SK-N-SH (cell line): ENCODE results near the gene DCST1. TPM values are rescaled to one million over a fixed set of nuclear protein-coding genes. Genes with fewer than 3 reads are reported as not detected.

ENCODE experiments used
- CHD2 ChIP-seq: fragments of 150-350 bp; IDR thresholded peaks from 2 replicates; pipeline ENCODE4 v1.6.1; 2018; ENCODE audit warnings: low read length; ENCODE audit not compliant: partially characterized antibody
- ELF1 ChIP-seq: IDR thresholded peaks from 2 replicates; pipeline ENCODE4 v1.4.0; 2012
- EP300 ChIP-seq, 2 experiments: IDR thresholded peaks; 2 replicates each; pipeline versions ENCODE4 v1.4.0 to v1.6.1; 2012; ENCODE audit warnings: borderline replicate concordance in 1 of 2, low read depth in 1 of 2, low read length in 1 of 2
- EZH2phosphoT487 ChIP-seq: fragments of 200-600 bp; sonication (generic); IDR thresholded peaks from 2 replicates; pipeline ENCODE4 v1.6.1; 2017; ENCODE audit warnings: low read depth, mixed run types, mild to moderate bottlenecking, antibody characterized with exemption, moderate library complexity, borderline replicate concordance
- FOSL2 ChIP-seq: IDR thresholded peaks from 2 replicates; pipeline ENCODE4 v1.4.0; 2012; ENCODE audit warnings: low read depth, mild to moderate bottlenecking, moderate library complexity, borderline replicate concordance
- FOXJ3 ChIP-seq: sonication (generic); formaldehyde crosslinking; IDR thresholded peaks from 2 replicates; pipeline ENCODE4 v1.5.1; 2020; ENCODE audit warnings: mild to moderate bottlenecking, missing genetic modification reagents
- MEF2A ChIP-seq: IDR thresholded peaks from 2 replicates; pipeline ENCODE4 v1.4.0; 2012; ENCODE audit warnings: low read depth, borderline replicate concordance
- MXI1 ChIP-seq: IDR thresholded peaks from 2 replicates; pipeline ENCODE4 v1.6.1; 2012; ENCODE audit warnings: mild to moderate bottlenecking, low read depth, low read length, improper control_type of control experiment
- NFIC ChIP-seq: IDR thresholded peaks from 2 replicates; pipeline ENCODE4 v1.4.0; 2012; ENCODE audit warnings: borderline replicate concordance
- PBX3 ChIP-seq: IDR thresholded peaks from 2 replicates; pipeline ENCODE4; 2012
- RAD21 ChIP-seq: IDR thresholded peaks from 2 replicates; pipeline ENCODE4 v1.6.1; 2012; ENCODE audit warnings: mild to moderate bottlenecking, low read length
- RCOR1 ChIP-seq: fragments of 150-350 bp; IDR thresholded peaks from 2 replicates; pipeline ENCODE4 v1.6.1; 2017; ENCODE audit warnings: antibody characterized with exemption, low read length
- REST ChIP-seq: IDR thresholded peaks from 2 replicates; pipeline ENCODE4 v1.6.1; 2012; ENCODE audit warnings: mild to moderate bottlenecking, low read depth, low read length, moderate library complexity
- RFX5 ChIP-seq: IDR thresholded peaks from 2 replicates; pipeline ENCODE4 v1.6.1; 2012; ENCODE audit warnings: mild to moderate bottlenecking, improper control_type of control experiment, low read length
- RXRA ChIP-seq: IDR thresholded peaks from 2 replicates; pipeline ENCODE4 v1.4.0; 2012; ENCODE audit warnings: low read depth, mild to moderate bottlenecking, borderline replicate concordance
- TAF1 ChIP-seq: IDR thresholded peaks from 2 replicates; pipeline ENCODE4 v1.6.1; 2012; ENCODE audit warnings: low read depth, mild to moderate bottlenecking, low read length, moderate library complexity, borderline replicate concordance
- TCF12 ChIP-seq: IDR thresholded peaks from 2 replicates; pipeline ENCODE4 v1.4.0; 2012
- USF1 ChIP-seq: IDR thresholded peaks from 2 replicates; pipeline ENCODE4 v1.4.0; 2012; ENCODE audit warnings: low read depth, borderline replicate concordance
- YY1 ChIP-seq: IDR thresholded peaks from 2 replicates; pipeline ENCODE4 v1.4.0; 2012; ENCODE audit warnings: low read depth, mild to moderate bottlenecking
- polyA plus RNA-seq, 3 experiments: library from polyadenylated mRNA; depleted of rRNA; stranded (reverse); fragments of >200 nt; gene quantifications; 2 replicates each; pipeline ENCODE4 v1.2.3, GENCODE V29; 2012

Gene DCST1
- polyA plus RNA-seq, 1 of the 3 experiments (the other 2 are of a cell fraction) = not detected

GRCh38 chr1:155093911-155094621, 60.4 kb downstream of the DCST1 start (continued):
- TF ChIP-seq REST (no peak), TAF1 (no peak), TCF12 (no peak), RAD21 (peak; percentile 62), USF1 (no peak), FOXJ3 (CRISPR knock-in tag) (no peak), PBX3 (no peak), RCOR1 (no peak), FOSL2 (no peak), MXI1 (0 out of 2 replicates have a peak, but pooled peaks have one; percentile 27), YY1 (no peak), MEF2A (no peak), RXRA (no peak), EZH2phosphoT487 (no peak), ELF1 (no peak), RFX5 (no peak), EP300 (IDR thresholded peaks at IDR 0.05; ENCODE audit: borderline replicate concordance in 1 of 2, low read depth in 1 of 2, low read length in 1 of 2) (no peak), NFIC (peak; percentile 50), CHD2 (no peak)
- TF ChIP-seq, all 33 proteins: peak for 5
